Ishikawa (cell line): Measurements from ENCODE around the gene GARIN5A.
A peak's percentile ranks its signal among the peaks of the same experiment; 100 is the strongest.

Experiments
- CEBPB ChIP-seq: IDR thresholded peaks from 2 replicates; pipeline ENCODE4 v1.6.1; 2012
- CREB1 ChIP-seq: IDR thresholded peaks from 2 replicates; pipeline ENCODE4 v1.6.1; 2012; ENCODE audit warnings: low read depth
- EGR1 ChIP-seq: IDR thresholded peaks from 2 replicates; pipeline ENCODE4 v1.6.1; 2012
- EP300 ChIP-seq: IDR thresholded peaks from 2 replicates; pipeline ENCODE4 v1.6.1; 2012; ENCODE audit warnings: borderline replicate concordance
- FOXM1 ChIP-seq: IDR thresholded peaks from 2 replicates; pipeline ENCODE4 v1.6.1; 2012; ENCODE audit warnings: low read depth, borderline replicate concordance
- MAX ChIP-seq: IDR thresholded peaks from 2 replicates; pipeline ENCODE4 v1.6.1; 2012
- NFIC ChIP-seq: IDR thresholded peaks from 2 replicates; pipeline ENCODE4 v1.6.1; 2012
- RAD21 ChIP-seq: IDR thresholded peaks from 2 replicates; pipeline ENCODE4 v1.6.1; 2012; ENCODE audit warnings: low read depth
- REST ChIP-seq: IDR thresholded peaks from 2 replicates; pipeline ENCODE4 v1.6.1; 2012; ENCODE audit warnings: low read depth, mild to moderate bottlenecking
- TAF1 ChIP-seq: IDR thresholded peaks from 2 replicates; pipeline ENCODE4 v1.6.1; 2012; ENCODE audit warnings: low read depth, mild to moderate bottlenecking
- TCF12 ChIP-seq: IDR thresholded peaks from 2 replicates; pipeline ENCODE4 v1.6.1; 2012; ENCODE audit warnings: low read depth
- TEAD4 ChIP-seq: IDR thresholded peaks from 2 replicates; pipeline ENCODE4 v1.6.1; 2012
- USF1 ChIP-seq: IDR thresholded peaks from 2 replicates; pipeline ENCODE4 v1.6.1; 2012
- YY1 ChIP-seq: IDR thresholded peaks from 2 replicates; pipeline ENCODE4 v1.6.1; 2012; ENCODE audit warnings: low read depth
- ZBTB7A ChIP-seq: IDR thresholded peaks from 2 replicates; pipeline ENCODE4 v1.6.1; 2012; ENCODE audit warnings: low read depth

Gene GARIN5A

GRCh38 chr19:50489461-50490011, 12.9 kb upstream of the GARIN5A start:
- TF ChIP-seq TAF1: no peak
- TF ChIP-seq ZBTB7A: no peak
- TF ChIP-seq TCF12: no peak
- no peak for TF ChIP-seq EGR1
- TF ChIP-seq YY1: no peak

GRCh38 chr19:50488389-50489194, 11.9 kb upstream of the GARIN5A start:
- TF ChIP-seq RAD21: no peak
- TF ChIP-seq FOXM1: no peak
- TF ChIP-seq TAF1: no peak
- no peak for TF ChIP-seq REST
- no peak for TF ChIP-seq CREB1
- TF ChIP-seq NFIC: no peak
- TF ChIP-seq EP300: no peak
- TF ChIP-seq CEBPB: no peak
- no peak for TF ChIP-seq MAX
- no peak for TF ChIP-seq YY1
- TF ChIP-seq TCF12: no peak
- TF ChIP-seq TEAD4: no peak
- no peak for TF ChIP-seq ZBTB7A
- no peak for TF ChIP-seq EGR1
- no peak for TF ChIP-seq USF1

GRCh38 chr19:50486823-50487515, 10.3 kb upstream of the GARIN5A start:
- peak; percentile 37; the same call in 1 of the 2 replicates for TF ChIP-seq RAD21
- TF ChIP-seq ZBTB7A: no peak

GRCh38 chr19:50485284-50485955, 8.8 kb upstream of the GARIN5A start:
- TF ChIP-seq EGR1 (no peak), RAD21 (no peak), ZBTB7A (no peak), TCF12 (no peak), CEBPB (no peak), MAX (no peak), REST (no peak), CREB1 (no peak)

GRCh38 chr19:50482916-50483315, 6.3 kb upstream of the GARIN5A start:
- TF ChIP-seq FOXM1: no peak
- no peak for TF ChIP-seq REST
- TF ChIP-seq TEAD4: no peak
- no peak for TF ChIP-seq EGR1
- TF ChIP-seq CREB1: no peak
- no peak for TF ChIP-seq ZBTB7A
